HUES64 (cell line): ENCODE measurements around the gene PDZK1.
"Not testable (repeated sequence)": the region's sequence is repeated elsewhere in the genome, so short reads cannot be mapped to it uniquely, and the experiment has no call there.

Experiments used
- H3K27ac ChIP-seq: 2 replicates; pipeline ENCODE4 v1.7.0; 2013; ENCODE audit warnings: low read depth, low read length, inconsistent platforms
- H3K27me3 ChIP-seq: 2 replicates; pipeline ENCODE4 v1.6.1; 2013; ENCODE audit warnings: mild to moderate bottlenecking, low read length; ENCODE audit not compliant: insufficient read depth
- H3K36me3 ChIP-seq: 2 replicates; pipeline ENCODE4 v1.6.1; 2013; ENCODE audit warnings: mild to moderate bottlenecking, low read length; ENCODE audit not compliant: insufficient read depth
- H3K4me1 ChIP-seq: 2 replicates; pipeline ENCODE4 v1.6.1; 2013; ENCODE audit warnings: mild to moderate bottlenecking, low read length, moderate library complexity; ENCODE audit not compliant: insufficient read depth
- H3K4me3 ChIP-seq: 2 replicates; pipeline ENCODE4 v1.5.1; 2013; ENCODE audit warnings: mild to moderate bottlenecking, low read length, moderate library complexity
- H3K9ac ChIP-seq: 2 replicates; pipeline ENCODE4 v1.6.1; 2013; ENCODE audit warnings: mild to moderate bottlenecking, low read depth, low read length
- H3K9me3 ChIP-seq: 2 replicates; pipeline ENCODE4 v1.6.1; 2013; ENCODE audit warnings: low read depth, low read length; ENCODE audit not compliant: insufficient read depth
- WGBS: fragments of 150-250, 120-280 bp; methylation state at CpG from one replicate; pipeline ENCODE4 v1.1.7; 2013; ENCODE audit warnings: missing lambda C conversion rate; 5-methylcytosine and 5-hydroxymethylcytosine counted together

PDZK1 gene

DNA sequence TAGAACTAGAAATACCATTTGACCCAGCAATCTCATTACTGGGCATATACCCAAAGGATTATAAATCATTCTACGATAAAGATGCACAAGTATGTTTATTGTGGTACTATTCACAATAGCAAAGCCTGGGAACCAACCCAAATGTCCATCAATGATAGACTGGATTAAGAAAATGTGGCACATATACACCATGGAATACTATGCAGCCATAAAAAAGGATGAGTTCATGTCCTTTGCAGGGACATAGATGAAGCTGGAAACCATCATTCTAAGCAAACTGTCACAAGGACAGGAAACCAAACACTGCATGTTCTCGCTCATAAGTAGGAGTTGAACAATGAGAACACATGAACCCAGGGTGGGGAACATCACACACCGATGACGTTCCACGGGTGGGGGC lies 19.0 kb upstream of the PDZK1 start:
- H3K27ac ChIP-seq, H3K4me3 ChIP-seq, H3K4me1 ChIP-seq, H3K9ac ChIP-seq, H3K36me3 ChIP-seq, H3K9me3 ChIP-seq, H3K27me3 ChIP-seq: not testable (repeated sequence)
- 94% methylated on average over 4 of the region's 5 CpGs for WGBS

GRCh38 chr1:145720878-145721671 lies 13.9 kb upstream of the PDZK1 start:
- 24% methylated on average over 47 of the region's 47 CpGs for WGBS
- H3K4me1 ChIP-seq: peaks cover 3% of the 10 kb centered on the region; the same call in 1 of the 2 replicates
- H3K9me3 ChIP-seq: no peaks in the 10 kb centered on the region
- no peaks in the 10 kb centered on the region for H3K36me3 ChIP-seq
- H3K27me3 ChIP-seq: peaks cover 18% of the 10 kb centered on the region
- H3K4me3 ChIP-seq: peak overlapping the region; percentile 51
- H3K9ac ChIP-seq: peak overlapping the region; percentile 26; the same call in 1 of the 2 replicates
- H3K27ac ChIP-seq: no peak overlapping the region

- Histone ChIP-seq H3K9ac (no peak overlapping the region), H3K9me3 (no peaks in the 10 kb centered on the region), H3K4me1 (peaks cover 4% of the 10 kb centered on the region; the same call in 1 of the 2 replicates), H3K36me3 (no peaks in the 10 kb centered on the region), H3K27me3 (peaks cover 18% of the 10 kb centered on the region), H3K4me3 (peak overlapping the region; percentile 51; the same call in 1 of the 2 replicates), H3K27ac (no peak overlapping the region)
- WGBS: 80% methylated on average over 5 of the region's 5 CpGs
Measured at GRCh38 chr1:145720556-145720877, 13.3 kb upstream of the PDZK1 start.

GRCh38 chr1:145719230-145720079 lies 12.3 kb upstream of the PDZK1 start, which contains the start of gene CD160:
Gene CD160, plus strand, starts transcription at chr1:145719499. Its CDS starts 8,829 bp downstream, at chr1:145728328.
- H3K9ac ChIP-seq: no peak within 1 kb of the TSS
- no peak within 1 kb of the TSS for H3K27ac ChIP-seq
- no peaks in the 10 kb centered on the region for H3K36me3 ChIP-seq
- peaks cover 18% of the 10 kb centered on the region for H3K27me3 ChIP-seq
- peaks cover 4% of the 10 kb centered on the region; the same call in 1 of the 2 replicates for H3K4me1 ChIP-seq
- 91% methylated on average over 12 of the region's 12 CpGs for WGBS
- no peaks in the 10 kb centered on the region for H3K9me3 ChIP-seq
- H3K4me3 ChIP-seq: no peak within 1 kb of the TSS

DNA sequence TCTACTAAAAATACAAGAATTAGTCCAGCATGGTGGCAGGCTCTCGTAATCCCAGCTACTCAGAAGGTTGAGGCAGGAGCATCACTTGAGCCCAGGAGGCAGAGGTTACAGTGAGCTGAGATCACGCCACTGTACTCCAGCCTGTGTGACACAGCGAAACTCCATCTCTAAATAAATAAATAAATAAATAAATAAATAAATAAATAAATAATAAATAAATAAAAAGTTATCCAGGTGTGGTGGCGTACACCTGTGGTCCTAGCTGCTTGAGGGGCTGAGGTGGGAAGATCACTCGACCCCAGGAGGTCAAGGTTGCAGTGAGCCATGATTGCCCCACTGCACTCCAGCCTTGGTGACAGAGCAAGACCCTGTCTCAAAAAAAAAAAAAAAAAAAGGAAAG lies 11.3 kb upstream of the PDZK1 start:
- not testable (repeated sequence) for H3K4me1 ChIP-seq, H3K27ac ChIP-seq, H3K9ac ChIP-seq, H3K9me3 ChIP-seq, H3K4me3 ChIP-seq, H3K36me3 ChIP-seq
- 91% methylated on average over 4 of the region's 5 CpGs for WGBS
- H3K27me3 ChIP-seq: peaks cover 18% of the 10 kb centered on the region

DNA sequence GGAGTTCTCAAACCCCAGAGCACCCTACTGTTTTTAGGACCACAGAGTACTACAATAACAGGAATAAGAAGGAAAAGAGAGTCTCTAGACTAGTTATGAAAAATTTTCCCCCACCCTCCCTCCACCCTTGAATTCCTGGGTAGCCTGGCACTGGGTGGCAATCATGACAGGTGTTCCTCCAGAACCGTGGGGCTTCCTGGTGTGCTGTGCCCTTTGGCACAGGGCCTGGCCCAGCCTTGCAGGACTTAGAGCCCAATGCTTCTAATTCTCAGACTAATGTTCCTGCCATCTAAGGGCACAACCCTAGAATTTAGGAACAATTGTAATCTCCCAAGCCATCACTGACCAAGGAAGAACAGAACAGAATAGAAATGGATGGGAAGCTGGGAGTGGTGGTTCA lies 10.7 kb upstream of the PDZK1 start:
- Histone ChIP-seq H3K27me3 (peaks cover 18% of the 10 kb centered on the region), H3K4me3 (no peak overlapping the region), H3K9me3 (no peaks in the 10 kb centered on the region), H3K27ac (no peak overlapping the region), H3K4me1 (peaks cover 4% of the 10 kb centered on the region; the same call in 1 of the 2 replicates), H3K9ac (no peak overlapping the region), H3K36me3 (no peaks in the 10 kb centered on the region)
- 88% methylated on average over 1 of the region's 1 CpG for WGBS

DNA sequence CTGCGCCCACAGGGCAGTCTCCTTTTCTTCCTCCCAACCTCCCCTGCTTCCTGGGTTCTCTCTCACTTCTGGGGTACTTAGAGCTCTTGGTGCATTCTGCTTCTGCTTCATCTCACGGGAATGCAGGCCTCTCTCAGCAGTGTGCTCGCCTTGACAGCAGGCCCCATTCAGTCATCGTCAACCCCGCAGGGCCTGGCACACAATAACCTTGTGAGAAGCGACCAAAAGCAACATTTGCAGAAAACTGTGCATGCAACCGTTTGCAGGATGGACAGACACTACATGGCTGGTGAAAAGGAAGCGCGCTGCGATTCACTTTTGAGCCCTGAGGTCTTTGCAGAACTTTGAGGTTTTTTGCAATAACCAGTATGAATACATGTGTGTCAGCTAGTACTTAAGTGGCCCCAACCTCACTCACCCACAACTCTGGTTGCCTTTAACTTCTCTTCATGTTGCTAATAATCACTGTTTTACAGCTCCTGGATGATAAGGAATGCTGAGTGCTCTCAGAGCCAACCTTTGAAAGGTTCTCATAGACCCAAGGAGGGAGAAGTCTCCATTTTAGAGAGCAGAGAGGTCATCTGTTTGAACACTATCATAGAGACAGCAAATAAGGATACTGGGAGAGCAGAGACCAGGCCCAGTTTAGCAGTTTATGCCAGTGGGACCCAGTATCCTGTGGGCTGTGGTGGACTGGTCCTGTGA lies 9.6 kb upstream of the PDZK1 start:
- Histone ChIP-seq H3K27ac (no peak overlapping the region), H3K9me3 (no peaks in the 10 kb centered on the region), H3K27me3 (peaks cover 18% of the 10 kb centered on the region), H3K4me3 (no peak overlapping the region), H3K9ac (no peak overlapping the region), H3K4me1 (peaks cover 4% of the 10 kb centered on the region; the same call in 1 of the 2 replicates), H3K36me3 (no peaks in the 10 kb centered on the region)
- WGBS: 71% methylated on average over 10 of the region's 10 CpGs

- H3K27me3 ChIP-seq: no peaks in the 10 kb centered on the region
- no peak overlapping the region for H3K9ac ChIP-seq
- no peaks in the 10 kb centered on the region for H3K36me3 ChIP-seq
- peaks cover 4% of the 10 kb centered on the region; the same call in 1 of the 2 replicates for H3K4me1 ChIP-seq
- 92% methylated on average over 6 of the region's 6 CpGs for WGBS
- no peak overlapping the region for H3K27ac ChIP-seq
- no peaks in the 10 kb centered on the region for H3K9me3 ChIP-seq
- H3K4me3 ChIP-seq: no peak overlapping the region
Measured at GRCh38 chr1:145714524-145715111, 7.5 kb upstream of the PDZK1 start.

- Histone ChIP-seq H3K9ac (no peak overlapping the region), H3K9me3 (no peaks in the 10 kb centered on the region), H3K27me3 (no peaks in the 10 kb centered on the region), H3K4me1 (peaks cover 7% of the 10 kb centered on the region), H3K4me3 (no peak overlapping the region), H3K36me3 (no peaks in the 10 kb centered on the region), H3K27ac (no peak overlapping the region)
- 91% methylated on average over 3 of the region's 3 CpGs for WGBS
Measured at GRCh38 chr1:145711213-145711651, 4.1 kb upstream of the PDZK1 start.

DNA sequence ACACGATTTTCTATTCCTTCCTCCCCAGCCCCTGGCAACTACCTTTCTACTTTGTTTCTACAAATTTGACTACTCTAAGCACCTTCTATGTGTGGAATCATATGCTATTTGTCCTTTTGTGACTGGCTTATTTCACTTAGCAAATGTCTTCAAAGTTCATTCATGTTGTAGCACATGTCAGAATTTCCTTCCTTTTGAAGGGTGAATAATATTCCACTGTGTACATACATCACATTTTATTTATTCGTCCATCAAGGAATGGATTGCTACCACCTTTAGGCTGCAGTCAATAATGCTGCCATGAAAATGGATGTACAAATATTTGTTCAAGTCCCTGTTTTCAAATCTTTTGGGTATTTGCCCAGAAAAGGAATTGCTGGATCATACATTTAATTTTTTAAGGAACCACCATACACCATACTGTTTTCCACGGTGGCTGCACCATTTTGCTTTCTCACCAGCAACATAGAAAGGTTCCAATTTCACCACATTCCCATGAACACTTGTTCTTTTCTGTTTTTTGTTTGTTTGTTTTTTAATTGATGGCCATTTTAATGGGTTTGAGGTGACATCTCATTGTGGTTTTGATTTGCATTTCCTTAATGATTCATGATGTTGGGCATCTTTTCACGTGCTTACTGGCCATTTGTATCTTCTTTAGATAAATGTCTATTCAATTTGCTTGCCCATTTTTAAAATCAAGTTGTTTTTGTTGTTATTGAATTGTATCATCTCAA lies 3.3 kb upstream of the PDZK1 start:
- Histone ChIP-seq H3K9ac (no peak overlapping the region), H3K27me3 (no peaks in the 10 kb centered on the region), H3K4me3 (no peak overlapping the region), H3K9me3 (no peaks in the 10 kb centered on the region), H3K36me3 (no peaks in the 10 kb centered on the region), H3K27ac (no peak overlapping the region), H3K4me1 (peaks cover 4% of the 10 kb centered on the region; the same call in 1 of the 2 replicates)
- WGBS: 78% methylated on average over 4 of the region's 4 CpGs
